Activated T-cell treated with anti-CD3 and anti-CD28 coated beads, Interleukin-2, amount 50 U/mL, for 72 hours (primary cell): ENCODE measurements around the gene C1orf115. TPM values are rescaled to one million over a fixed set of nuclear protein-coding genes. Genes with fewer than 3 reads are reported as not detected.
"Not testable (repeated sequence)": the region's sequence is repeated elsewhere in the genome, so short reads cannot be mapped to it uniquely, and the experiment has no call there.

Experiments
- ATAC-seq, 2 donors: fragments of 150-1000 bp; cut with Tn5 transposase; replicated peaks in 1 of 2; 2 replicates each; pipeline ENCODE4 v1.10.0; 2021; ENCODE audit warnings: moderate library complexity in 2 of 2, mild to moderate bottlenecking in 1 of 2
- DNase-seq, 2 donors: peaks; one replicate each; pipeline ENCODE4 v3.0.0; 2021 to 2022; ENCODE audit warnings: mixed read lengths in 1 of 2
- H3K27ac Mint-ChIP-seq: one replicate; pipeline ENCODE4 v1.8.0; 2022; ENCODE audit warnings: mild to moderate bottlenecking, moderate library complexity, mixed read lengths
- H3K27me3 Mint-ChIP-seq: one replicate; pipeline ENCODE4 v1.8.0; 2022; ENCODE audit warnings: low read depth, mixed read lengths
- H3K36me3 Mint-ChIP-seq, 2 donors: one replicate each; pipeline ENCODE4 v1.8.0; 2022; ENCODE audit warnings: mixed read lengths in 2 of 2, mild to moderate bottlenecking in 1 of 2; ENCODE audit not compliant: insufficient read depth in 2 of 2
- H3K4me1 Mint-ChIP-seq: one replicate; pipeline ENCODE4 v1.8.0; 2022; ENCODE audit warnings: low read depth, mixed read lengths
- H3K4me3 Mint-ChIP-seq, 2 donors: one replicate each; pipeline ENCODE4 v1.8.0; 2022; ENCODE audit warnings: mild to moderate bottlenecking in 2 of 2, mixed read lengths in 2 of 2, moderate library complexity in 2 of 2
- H3K9me3 Mint-ChIP-seq, 2 donors: one replicate each; pipeline ENCODE4 v1.8.0; 2022; ENCODE audit warnings: mixed read lengths in 2 of 2
- total RNA-seq, 2 donors: library from RNA; stranded (reverse); gene quantifications; one replicate each; pipeline ENCODE4 v1.2.3, GENCODE V29; 2022

The C1orf115 gene
- total RNA-seq, 2 donors from 2014 or later = 0.79 to 1.00 TPM

GRCh38 chr1:220715986-220716385 lies 25.8 kb downstream of the C1orf115 start:
- H3K9me3 Mint-ChIP-seq, H3K27ac Mint-ChIP-seq, ATAC-seq, DNase-seq, H3K36me3 Mint-ChIP-seq, H3K4me3 Mint-ChIP-seq, H3K27me3 Mint-ChIP-seq, H3K4me1 Mint-ChIP-seq: not testable (repeated sequence)

- no peak overlapping the region for H3K4me3 Mint-ChIP-seq
- DNase-seq = no peak
- peaks cover 0 to 4% of the 10 kb centered on the region in 2 donors for H3K36me3 Mint-ChIP-seq
- H3K9me3 Mint-ChIP-seq = peaks cover 5 to 8% of the 10 kb centered on the region in 2 donors
- no peak for ATAC-seq
- no peak overlapping the region for H3K27ac Mint-ChIP-seq
- no peaks in the 10 kb centered on the region for H3K4me1 Mint-ChIP-seq
- no peaks in the 10 kb centered on the region for H3K27me3 Mint-ChIP-seq
These were observed 27.9 kb downstream of the C1orf115 start for GRCh38 chr1:220717800-220718640.

- not testable (repeated sequence) for H3K9me3 Mint-ChIP-seq, ATAC-seq, H3K36me3 Mint-ChIP-seq, H3K4me1 Mint-ChIP-seq, H3K27ac Mint-ChIP-seq, H3K4me3 Mint-ChIP-seq, DNase-seq, H3K27me3 Mint-ChIP-seq
These were observed 31.1 kb downstream of the C1orf115 start for GRCh38 chr1:220721266-220721665.

- H3K36me3 Mint-ChIP-seq = no peaks in the 10 kb centered on the region
- H3K4me3 Mint-ChIP-seq = no peak overlapping the region
- no peaks in the 10 kb centered on the region for H3K9me3 Mint-ChIP-seq
- no peaks in the 10 kb centered on the region for H3K27me3 Mint-ChIP-seq
- H3K27ac Mint-ChIP-seq = no peak overlapping the region
- H3K4me1 Mint-ChIP-seq = no peaks in the 10 kb centered on the region
- DNase-seq (no peak), ATAC-seq (no peak)
These were observed 36.5 kb downstream of the C1orf115 start for GRCh38 chr1:220726634-220727033.

DNA sequence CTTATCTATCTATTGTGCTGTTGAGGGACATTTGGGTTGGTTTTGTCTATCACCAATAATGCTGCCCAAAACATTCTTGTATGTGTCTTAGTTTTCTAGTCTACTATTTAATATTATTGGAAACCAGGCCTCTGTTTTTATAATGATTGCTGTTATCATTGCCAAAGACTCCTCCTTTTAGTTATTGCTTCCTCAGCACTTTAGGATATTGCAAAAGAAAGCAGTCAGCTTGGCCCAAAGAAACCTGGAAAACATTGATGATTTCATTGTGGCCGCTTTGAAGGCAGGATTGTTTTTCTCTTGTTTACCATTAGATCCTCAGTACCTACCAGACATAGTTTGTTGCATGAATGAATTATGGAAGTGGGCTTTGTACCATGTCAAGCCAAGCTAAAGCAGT lies 37.4 kb downstream of the C1orf115 start:
- Mint-ChIP-seq H3K4me3 (no peak overlapping the region), H3K4me1 (no peaks in the 10 kb centered on the region), H3K27ac (no peak overlapping the region), H3K27me3 (no peaks in the 10 kb centered on the region), H3K36me3 (no peaks in the 10 kb centered on the region), H3K9me3 (no peaks in the 10 kb centered on the region)
- no peak for DNase-seq
- no peak for ATAC-seq

GRCh38 chr1:220730486-220730885 lies 40.3 kb downstream of the C1orf115 start:
- H3K4me3 Mint-ChIP-seq = no peak overlapping the region
- no peaks in the 10 kb centered on the region for H3K27me3 Mint-ChIP-seq
- no peaks in the 10 kb centered on the region for H3K9me3 Mint-ChIP-seq
- ATAC-seq = no peak
- H3K36me3 Mint-ChIP-seq = no peaks in the 10 kb centered on the region
- DNase-seq = no peak
- H3K4me1 Mint-ChIP-seq = no peaks in the 10 kb centered on the region
- no peak overlapping the region for H3K27ac Mint-ChIP-seq

DNA sequence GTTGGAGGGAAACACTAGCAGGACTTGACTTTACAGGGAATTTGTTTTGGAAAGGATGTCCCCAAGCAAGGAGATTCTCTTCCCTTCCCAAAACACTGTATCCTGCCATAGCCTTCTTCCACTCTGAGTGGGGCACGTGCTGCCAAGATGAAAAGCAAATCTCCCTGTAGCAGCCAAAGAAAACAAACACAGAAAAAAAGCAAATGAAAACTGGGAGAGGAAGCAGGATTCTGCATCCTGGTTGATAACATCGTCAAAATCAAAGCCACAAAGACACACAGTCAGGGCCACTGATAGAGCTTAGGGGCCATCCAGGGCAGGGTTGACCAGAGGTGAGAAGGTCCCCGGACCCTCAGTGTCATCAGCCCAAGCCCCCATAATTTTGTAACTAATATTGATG lies 42.0 kb downstream of the C1orf115 start:
- H3K36me3 Mint-ChIP-seq = no peaks in the 10 kb centered on the region
- H3K4me3 Mint-ChIP-seq = no peak overlapping the region
- no peak for ATAC-seq
- H3K27ac Mint-ChIP-seq = peak overlapping the region; percentile 29
- H3K4me1 Mint-ChIP-seq = no peaks in the 10 kb centered on the region
- no peaks in the 10 kb centered on the region for H3K9me3 Mint-ChIP-seq
- no peak for DNase-seq
- no peaks in the 10 kb centered on the region for H3K27me3 Mint-ChIP-seq

DNA sequence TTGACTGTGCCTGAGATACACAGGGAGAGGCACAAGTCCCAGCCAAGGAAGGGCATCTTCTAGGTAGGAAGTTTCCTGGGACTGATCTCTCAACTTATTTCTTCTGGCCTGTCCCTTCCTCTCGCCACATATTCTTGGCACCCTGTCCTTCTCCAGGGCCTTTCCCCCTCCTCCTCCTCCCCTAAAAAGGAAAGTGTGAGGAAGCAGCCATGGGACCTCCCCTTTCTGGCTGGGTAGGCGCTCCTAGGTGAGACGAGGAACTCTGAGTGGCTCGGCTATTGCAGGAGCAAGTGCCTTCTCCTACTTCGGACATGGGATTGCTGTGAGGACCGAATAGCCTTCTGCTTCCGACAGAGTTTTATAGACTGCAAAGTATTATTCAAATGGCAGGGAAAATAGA lies 42.5 kb downstream of the C1orf115 start:
- no peak overlapping the region for H3K27ac Mint-ChIP-seq
- no peaks in the 10 kb centered on the region for H3K27me3 Mint-ChIP-seq
- no peak overlapping the region for H3K4me3 Mint-ChIP-seq
- H3K9me3 Mint-ChIP-seq = no peaks in the 10 kb centered on the region
- H3K4me1 Mint-ChIP-seq = no peaks in the 10 kb centered on the region
- H3K36me3 Mint-ChIP-seq = no peaks in the 10 kb centered on the region
- DNase-seq (no peak), ATAC-seq (peak in 1 of 2 donors; percentile 7)

- Mint-ChIP-seq H3K4me1 (no peaks in the 10 kb centered on the region), H3K36me3 (no peaks in the 10 kb centered on the region), H3K27me3 (no peaks in the 10 kb centered on the region), H3K9me3 (no peaks in the 10 kb centered on the region), H3K4me3 (peak overlapping the region; percentile 23 to 48), H3K27ac (no peak overlapping the region)
- DNase-seq (peak; percentile 74 to 85), ATAC-seq (peak; percentile 87 to 95)
These were observed 43.0 kb downstream of the C1orf115 start for GRCh38 chr1:220733086-220733601.

GRCh38 chr1:220734571-220735326 lies 44.6 kb downstream of the C1orf115 start:
- DNase-seq (no peak), ATAC-seq (no peak)
- no peaks in the 10 kb centered on the region for H3K27me3 Mint-ChIP-seq
- H3K4me1 Mint-ChIP-seq = no peaks in the 10 kb centered on the region
- H3K4me3 Mint-ChIP-seq = no peak overlapping the region
- H3K9me3 Mint-ChIP-seq = no peaks in the 10 kb centered on the region
- H3K36me3 Mint-ChIP-seq = no peaks in the 10 kb centered on the region
- H3K27ac Mint-ChIP-seq = no peak overlapping the region

DNA sequence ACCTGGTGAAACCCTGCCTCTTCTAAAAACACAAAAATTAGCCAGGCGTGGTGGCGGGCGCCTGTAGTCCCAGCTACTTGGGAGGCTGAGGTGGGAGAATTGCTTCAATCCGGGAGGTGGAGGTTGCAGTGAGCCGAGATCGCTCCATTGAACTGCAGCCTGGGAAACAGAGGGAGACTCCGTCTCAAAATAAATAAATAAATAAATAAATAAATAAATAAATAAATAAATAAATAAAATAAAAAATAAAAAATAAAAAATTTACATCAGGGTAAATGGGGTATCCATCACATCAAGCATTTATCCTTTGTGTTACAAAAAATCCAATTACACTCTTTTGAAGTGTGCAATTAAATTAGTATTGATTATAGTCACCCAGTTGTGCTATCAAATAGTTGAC lies 46.1 kb downstream of the C1orf115 start:
- H3K4me1 Mint-ChIP-seq, H3K9me3 Mint-ChIP-seq, H3K27ac Mint-ChIP-seq, H3K27me3 Mint-ChIP-seq, ATAC-seq, H3K4me3 Mint-ChIP-seq, DNase-seq, H3K36me3 Mint-ChIP-seq: not testable (repeated sequence)

GRCh38 chr1:220741349-220741748 lies 51.2 kb downstream of the C1orf115 start:
- DNase-seq (no peak), ATAC-seq (no peak)
- Mint-ChIP-seq H3K36me3 (no peaks in the 10 kb centered on the region), H3K27ac (no peak overlapping the region), H3K4me1 (no peaks in the 10 kb centered on the region), H3K9me3 (no peaks in the 10 kb centered on the region), H3K27me3 (peaks cover 19% of the 10 kb centered on the region), H3K4me3 (no peak overlapping the region)

DNA sequence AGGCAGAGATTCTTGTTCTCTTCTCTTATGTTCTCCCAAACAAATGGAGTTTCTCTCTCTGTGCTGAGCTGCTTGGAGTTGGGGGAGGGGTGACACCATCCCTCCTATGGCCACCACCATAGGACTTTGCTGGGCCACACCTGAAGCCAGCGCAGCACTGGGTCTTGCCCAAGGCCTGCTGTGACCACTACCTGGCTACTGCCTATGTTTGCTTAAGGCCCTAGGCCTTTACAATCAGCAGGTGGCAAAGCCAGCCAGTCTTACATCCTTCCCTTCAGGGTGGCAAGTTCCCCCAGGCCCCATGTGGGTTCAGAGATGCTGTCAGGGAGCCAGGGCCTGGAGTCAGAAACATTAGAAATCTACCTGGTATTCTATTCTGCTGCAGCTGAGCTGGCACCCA lies 51.7 kb downstream of the C1orf115 start:
- Mint-ChIP-seq H3K9me3 (no peaks in the 10 kb centered on the region), H3K27me3 (peaks cover 24% of the 10 kb centered on the region)

More for the DNA sequence above, 51.7 kb downstream of the C1orf115 start:
- Mint-ChIP-seq H3K27ac (no peak overlapping the region), H3K4me3 (no peak overlapping the region), H3K36me3 (no peaks in the 10 kb centered on the region), H3K4me1 (no peaks in the 10 kb centered on the region)
- no peak for ATAC-seq
- no peak for DNase-seq
